NB4 (cell line): ENCODE measurements around the gene TM4SF5.

Source experiments
- DNase-seq: peaks from one replicate; pipeline ENCODE4 v3.0.0; 2010; ENCODE audit warnings: low read depth
- H3K4me3 ChIP-seq: one replicate; pipeline ENCODE4 v1.5.1; 2011; ENCODE audit warnings: mild to moderate bottlenecking, low read depth, low read length, moderate library complexity
- CTCF ChIP-seq: IDR thresholded peaks from one replicate; pipeline ENCODE4 v1.5.1; 2012; ENCODE audit warnings: low read depth, low read length
- MYC ChIP-seq: IDR thresholded peaks from 2 replicates; pipeline ENCODE4 v1.6.1; 2011; ENCODE audit warnings: low read depth, low read length
- POLR2A ChIP-seq: IDR thresholded peaks from 2 replicates; pipeline ENCODE4 v1.6.1; 2011; ENCODE audit warnings: mild to moderate bottlenecking; ENCODE audit not compliant: insufficient read length; ENCODE audit errors: extremely low read depth
- TF ChIP-seq, protein P1 (sequence below): IDR thresholded peaks from 2 replicates; pipeline ENCODE4 v1.6.1; 2011; ENCODE audit warnings: low read depth, low read length

The TM4SF5 gene

DNA sequence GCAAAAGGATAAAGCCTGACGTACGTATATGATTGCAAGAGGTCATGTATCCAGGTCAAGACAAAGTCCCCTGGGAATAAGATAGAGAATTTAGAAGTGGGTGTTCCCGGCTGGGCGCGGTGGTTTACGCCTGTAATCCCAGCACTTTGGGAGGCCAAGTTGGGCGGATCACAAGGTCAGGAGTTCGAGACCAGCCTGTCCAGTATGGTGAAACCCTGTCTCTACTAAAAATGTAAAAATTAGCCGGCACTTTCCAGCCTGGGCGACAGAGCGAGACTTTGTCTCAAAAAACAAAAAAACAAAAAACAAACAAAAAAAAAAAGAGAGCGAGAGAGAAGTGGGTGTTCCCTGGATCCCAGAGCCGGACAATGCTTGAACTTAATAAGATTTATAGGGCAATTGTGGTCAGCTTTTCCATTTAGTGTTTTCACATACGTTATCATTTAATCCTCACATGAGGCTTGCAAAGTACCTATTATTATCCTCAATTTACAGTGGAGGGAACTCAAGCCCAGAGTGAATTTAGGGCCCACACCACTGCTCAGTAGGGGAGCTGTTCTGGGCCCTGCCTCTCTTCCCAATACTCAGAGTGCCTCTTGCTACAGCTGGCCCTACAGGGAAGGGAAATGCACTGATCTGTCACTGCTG lies 16.6 kb downstream of the TM4SF5 start:
- H3K4me3 ChIP-seq = no peak overlapping the region
- no peak for DNase-seq
- no peak for TF ChIP-seq POLR2A
- TF ChIP-seq CTCF = no peak
- TF ChIP-seq, protein P1, sequence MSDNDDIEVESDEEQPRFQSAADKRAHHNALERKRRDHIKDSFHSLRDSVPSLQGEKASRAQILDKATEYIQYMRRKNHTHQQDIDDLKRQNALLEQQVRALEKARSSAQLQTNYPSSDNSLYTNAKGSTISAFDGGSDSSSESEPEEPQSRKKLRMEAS = no peak
- no peak for TF ChIP-seq MYC

DNA sequence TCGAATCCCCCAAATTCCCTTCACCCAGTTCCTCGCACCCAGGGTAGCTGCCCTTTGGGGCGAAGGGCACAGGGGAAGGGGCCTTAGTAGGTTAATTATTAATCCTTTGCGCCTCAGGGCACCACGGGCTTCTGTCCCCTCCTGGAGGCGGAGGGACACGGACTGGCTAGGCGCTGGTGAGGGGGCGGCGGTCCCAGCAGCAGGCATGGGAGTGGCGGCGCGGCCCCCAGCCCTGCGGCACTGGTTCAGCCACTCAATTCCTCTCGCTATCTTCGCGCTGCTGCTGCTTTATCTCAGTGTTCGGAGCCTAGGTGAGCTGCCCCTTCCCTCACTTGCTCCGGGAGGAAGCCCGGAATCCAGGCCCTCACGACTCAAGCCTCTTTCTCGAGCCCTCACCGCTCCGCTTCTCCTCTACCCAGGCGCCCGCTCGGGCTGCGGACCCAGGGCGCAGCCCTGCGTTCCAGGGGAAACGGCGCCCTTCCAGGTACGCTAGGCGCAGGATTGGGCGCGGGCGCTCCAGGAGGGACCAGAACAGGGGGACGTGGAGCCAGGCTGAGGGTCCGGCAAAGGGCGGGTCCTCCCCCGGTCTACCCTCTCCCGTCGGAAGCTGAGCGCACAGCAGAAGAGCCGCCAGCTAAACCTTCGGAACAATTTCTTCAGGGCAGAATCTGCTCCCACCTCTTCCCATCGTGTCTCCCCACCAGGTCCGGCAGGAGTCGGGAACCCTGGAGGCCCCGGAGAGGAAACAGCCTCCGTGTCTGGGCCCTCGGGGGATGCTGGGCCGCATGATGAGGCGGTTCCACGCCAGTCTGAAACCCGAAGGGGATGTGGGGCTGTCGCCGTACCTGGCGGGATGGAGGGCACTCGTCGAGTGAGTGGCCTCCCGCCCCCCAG lies 17.4 kb downstream of the TM4SF5 start, which contains the start of gene GLTPD2:
TSS of gene GLTPD2 (plus strand) at position 158 of the 894 bp plus-strand sequence. CDS start at position 206, 48 bp downstream.
- peak within 1 kb of the TSS; percentile 46 for H3K4me3 ChIP-seq
- no peak for TF ChIP-seq CTCF
- TF ChIP-seq POLR2A = no peak
- TF ChIP-seq MYC = no peak
- TF ChIP-seq, protein P1 = no peak
- DNase-seq = no peak

GRCh38 chr17:4789701-4789950 lies 17.9 kb downstream of the TM4SF5 start:
- peak overlapping the region; percentile 46 for H3K4me3 ChIP-seq
- no peak for TF ChIP-seq POLR2A
- TF ChIP-seq CTCF = no peak
- TF ChIP-seq, protein P1 = no peak
- no peak for TF ChIP-seq MYC
- DNase-seq = no peak

- DNase-seq = peak; percentile 86
- peak overlapping the region; percentile 50 for H3K4me3 ChIP-seq
- peak; percentile 67 for TF ChIP-seq MYC
- TF ChIP-seq CTCF = peak; percentile 30
- TF ChIP-seq, protein P1 = peak; percentile 49; the same call in 1 of the 2 replicates
- TF ChIP-seq POLR2A = peak; percentile 35
These were observed 18.4 kb downstream of the TM4SF5 start for GRCh38 chr17:4789951-4790704.

DNA sequence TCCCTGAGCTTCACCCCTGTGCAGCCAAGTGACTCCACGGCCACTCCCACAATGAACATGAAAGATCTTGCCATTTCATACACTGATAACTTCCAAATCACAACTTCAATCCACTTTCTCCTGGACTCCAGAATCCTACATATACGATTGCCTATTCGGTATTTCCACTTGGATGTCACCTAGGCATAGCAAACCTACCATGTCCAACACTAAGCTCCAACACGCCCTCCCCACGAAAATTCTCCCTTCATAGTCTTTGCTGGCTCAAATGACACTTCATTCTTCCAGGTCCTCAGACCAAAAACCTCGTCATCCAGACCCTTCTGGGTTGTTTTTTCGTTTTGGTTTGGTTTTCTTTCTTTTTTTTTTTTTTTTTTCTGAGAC lies 19.0 kb downstream of the TM4SF5 start:
- TF ChIP-seq POLR2A (no peak), MYC (no peak), CTCF (no peak)
- TF ChIP-seq, protein P1 = no peak; the same call in 1 of the 2 replicates
- peak overlapping the region; percentile 50 for H3K4me3 ChIP-seq
- DNase-seq = no peak
